GM21390 (cell line): ENCODE data around the gene CELSR2.

Experiments
- ATAC-seq: cut with Tn5 transposase; IDR thresholded peaks from one replicate; pipeline ENCODE4 v1.9.1; 2021; ENCODE audit not compliant: unreplicated experiment

Gene CELSR2

GRCh38 chr1:109251277-109252166 lies 2.2 kb downstream of the CELSR2 start:
- no peak for ATAC-seq

- no peak for ATAC-seq
Observed at GRCh38 chr1:109252167-109252892, 3.0 kb downstream of the CELSR2 start.

DNA sequence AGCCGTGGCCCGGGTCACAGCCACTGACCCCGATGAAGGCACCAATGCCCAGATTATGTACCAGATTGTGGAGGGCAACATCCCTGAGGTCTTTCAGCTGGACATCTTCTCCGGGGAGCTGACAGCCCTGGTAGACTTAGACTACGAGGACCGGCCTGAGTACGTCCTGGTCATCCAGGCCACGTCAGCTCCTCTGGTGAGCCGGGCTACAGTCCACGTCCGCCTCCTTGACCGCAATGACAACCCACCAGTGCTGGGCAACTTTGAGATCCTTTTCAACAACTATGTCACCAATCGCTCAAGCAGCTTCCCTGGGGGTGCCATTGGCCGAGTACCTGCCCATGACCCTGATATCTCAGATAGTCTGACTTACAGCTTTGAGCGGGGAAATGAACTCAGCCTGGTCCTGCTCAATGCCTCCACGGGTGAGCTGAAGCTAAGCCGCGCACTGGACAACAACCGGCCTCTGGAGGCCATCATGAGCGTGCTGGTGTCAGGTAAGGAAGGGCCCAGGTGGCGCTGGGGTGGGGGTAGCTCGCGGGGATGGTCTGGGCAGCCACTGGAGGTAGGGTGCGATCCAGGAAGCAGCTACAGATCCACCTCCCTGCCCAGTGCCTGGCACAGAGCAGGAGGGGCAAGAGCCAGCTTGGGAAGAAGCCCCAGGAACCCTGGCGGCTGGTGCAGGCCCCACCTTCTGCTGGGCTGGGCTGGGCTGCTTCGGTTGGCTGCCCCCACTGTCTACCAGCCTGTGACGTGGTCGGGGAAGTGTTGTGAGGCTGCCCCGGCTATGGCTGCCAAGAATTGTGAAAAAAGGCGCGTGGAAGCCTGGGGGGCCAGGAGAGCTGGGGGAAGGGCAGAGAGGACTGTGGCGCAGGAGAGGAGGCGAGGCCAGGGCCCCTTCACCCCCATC lies 3.8 kb downstream of the CELSR2 start:
- ATAC-seq: no peak

DNA sequence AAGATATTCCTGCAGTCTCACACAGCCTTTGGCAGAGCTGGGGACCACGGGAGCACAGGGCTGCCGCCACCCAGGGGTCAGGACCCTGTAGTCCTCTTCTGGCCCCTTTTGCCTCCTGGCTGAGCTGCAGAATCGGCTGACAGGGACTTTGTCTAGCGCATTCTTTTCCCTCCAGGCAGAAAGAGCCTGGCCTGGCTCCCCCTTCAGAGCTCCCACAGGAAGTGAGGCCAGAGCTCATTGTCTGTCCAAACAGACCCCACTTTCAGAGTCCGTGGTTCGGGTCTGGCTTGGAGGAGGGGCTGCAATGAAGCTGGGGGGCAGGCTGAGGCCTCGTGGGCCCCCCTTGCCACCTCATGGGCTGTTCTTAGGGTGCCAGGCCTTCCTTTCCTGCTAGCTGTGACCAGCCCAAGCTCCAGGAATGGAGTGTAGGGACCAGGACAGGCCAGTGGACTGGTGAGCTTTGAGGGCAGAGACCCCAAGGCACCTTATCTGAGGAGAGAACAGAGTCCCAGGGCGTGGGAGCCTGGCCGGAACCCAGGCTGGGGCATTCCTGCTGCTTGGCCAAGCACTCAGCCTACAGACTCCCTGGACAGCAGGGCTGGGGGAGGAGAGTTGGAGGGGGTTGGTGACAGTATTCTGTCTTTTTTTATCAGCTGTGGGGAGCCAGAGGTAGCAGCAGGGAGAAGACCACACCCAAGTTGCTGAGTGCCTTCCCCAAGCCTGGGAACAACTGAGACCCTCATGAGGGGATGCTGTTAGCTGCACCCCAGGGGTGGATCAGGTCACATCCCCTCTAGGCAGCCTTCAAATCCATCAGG lies 4.7 kb downstream of the CELSR2 start:
- ATAC-seq: no peak

DNA sequence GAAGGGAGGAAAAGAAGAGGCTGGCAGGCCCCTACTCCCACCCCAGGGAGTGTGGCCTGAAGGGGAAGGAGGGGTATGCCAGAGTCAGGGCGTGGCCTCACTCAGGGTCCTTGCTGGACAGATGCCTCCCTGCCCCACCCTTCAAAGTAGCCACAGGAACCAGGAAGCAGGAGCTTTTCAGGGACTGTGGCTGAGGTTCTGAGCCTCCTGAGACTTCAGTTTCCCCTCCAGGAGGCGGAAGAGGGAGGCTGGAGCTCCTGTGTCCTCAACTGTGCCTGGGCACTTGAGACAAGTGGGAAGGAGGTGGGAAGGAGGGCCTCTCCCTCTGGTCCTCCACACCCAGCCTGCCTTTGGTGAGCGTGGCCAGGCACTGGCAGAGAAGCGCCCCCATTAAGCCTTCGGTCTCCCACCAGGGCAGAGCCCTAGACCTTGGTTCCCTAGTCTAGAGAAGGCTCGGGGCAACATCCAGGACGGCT lies 5.3 kb downstream of the CELSR2 start:
- ATAC-seq: no peak

GRCh38 chr1:109255097-109255651 lies 5.8 kb downstream of the CELSR2 start:
- ATAC-seq: no peak

GRCh38 chr1:109255678-109256077 lies 6.3 kb downstream of the CELSR2 start:
- ATAC-seq: no peak

DNA sequence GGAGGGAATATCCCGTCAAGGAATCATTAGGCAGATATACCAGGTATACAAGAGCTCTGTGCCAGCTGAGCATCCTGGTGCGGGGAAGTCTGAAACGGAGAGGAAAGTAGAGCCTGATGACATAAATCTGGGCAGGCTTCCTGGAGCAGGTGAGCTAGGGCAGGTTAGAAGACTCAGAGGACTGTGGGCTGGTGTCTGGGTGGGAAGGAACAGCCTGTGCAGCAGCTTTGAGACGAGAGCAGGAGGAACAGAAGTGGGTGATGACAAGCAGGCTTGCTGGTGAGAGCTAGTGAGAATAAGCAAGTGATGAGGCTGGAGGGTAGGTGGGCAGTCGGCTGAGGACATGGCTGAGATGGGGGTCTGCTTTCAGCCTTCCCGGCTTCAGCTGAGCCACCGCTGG lies 6.7 kb downstream of the CELSR2 start:
- no peak for ATAC-seq

DNA sequence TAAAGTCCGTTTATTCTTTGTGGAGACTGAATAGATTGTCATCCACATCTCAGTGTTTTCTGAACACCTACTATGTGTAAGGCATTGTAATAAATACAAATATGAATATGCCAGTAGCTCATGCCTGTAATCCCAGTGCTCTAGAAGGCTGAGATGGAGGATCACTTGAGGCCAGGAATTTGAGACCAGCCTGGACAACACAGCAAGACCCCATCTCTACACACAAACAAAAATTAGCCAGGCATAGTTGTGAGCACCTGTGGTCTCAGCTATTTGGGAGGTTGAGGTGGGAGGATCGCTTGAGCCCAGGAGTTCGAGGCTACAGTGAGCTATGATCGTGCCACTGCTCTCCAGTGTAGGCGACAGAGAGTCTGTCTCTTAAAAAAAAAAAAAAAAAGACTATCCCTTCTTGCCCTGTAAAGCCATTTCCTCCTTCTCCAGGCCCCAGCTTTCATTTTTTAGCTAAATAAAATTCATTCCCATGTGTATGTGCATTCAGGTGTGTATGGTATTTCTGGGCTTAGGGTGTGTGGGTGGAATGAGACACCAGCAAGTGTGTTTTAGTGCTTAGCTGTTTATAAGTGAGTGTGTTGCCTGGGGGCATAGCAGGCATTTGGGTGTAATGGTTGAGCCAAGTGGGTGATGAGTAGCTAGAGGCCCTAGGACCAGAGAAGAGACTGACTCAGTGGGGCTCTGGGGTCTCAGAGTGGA lies 7.8 kb downstream of the CELSR2 start:
- ATAC-seq: no peak

GRCh38 chr1:109257682-109258421 lies 8.5 kb downstream of the CELSR2 start:
- no peak for ATAC-seq

- no peak for ATAC-seq
Observed at GRCh38 chr1:109258481-109259466, 9.4 kb downstream of the CELSR2 start.

GRCh38 chr1:109259674-109260557 lies 10.6 kb downstream of the CELSR2 start:
- no peak for ATAC-seq

GRCh38 chr1:109261006-109261405 lies 11.7 kb downstream of the CELSR2 start:
- ATAC-seq: no peak

DNA sequence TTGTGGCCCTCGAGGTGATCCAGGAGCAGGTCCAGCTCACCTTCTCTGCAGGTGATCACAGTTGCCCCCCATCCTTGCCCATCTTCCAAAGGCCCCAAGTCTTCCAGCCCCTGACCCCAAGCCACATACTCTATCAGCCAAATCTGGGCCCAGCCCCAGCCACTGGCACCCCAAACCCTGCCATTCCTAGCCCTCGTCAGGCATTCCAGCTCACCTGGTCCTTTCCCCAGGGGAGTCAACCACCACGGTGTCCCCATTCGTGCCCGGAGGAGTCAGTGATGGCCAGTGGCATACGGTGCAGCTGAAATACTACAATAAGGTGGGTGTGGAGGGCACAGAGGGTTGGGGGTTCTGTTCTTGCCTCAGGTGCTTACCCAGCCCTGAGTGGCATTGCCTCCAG lies 12.2 kb downstream of the CELSR2 start:
- no peak for ATAC-seq

GRCh38 chr1:109262231-109263055 lies 13.1 kb downstream of the CELSR2 start:
- ATAC-seq: no peak

DNA sequence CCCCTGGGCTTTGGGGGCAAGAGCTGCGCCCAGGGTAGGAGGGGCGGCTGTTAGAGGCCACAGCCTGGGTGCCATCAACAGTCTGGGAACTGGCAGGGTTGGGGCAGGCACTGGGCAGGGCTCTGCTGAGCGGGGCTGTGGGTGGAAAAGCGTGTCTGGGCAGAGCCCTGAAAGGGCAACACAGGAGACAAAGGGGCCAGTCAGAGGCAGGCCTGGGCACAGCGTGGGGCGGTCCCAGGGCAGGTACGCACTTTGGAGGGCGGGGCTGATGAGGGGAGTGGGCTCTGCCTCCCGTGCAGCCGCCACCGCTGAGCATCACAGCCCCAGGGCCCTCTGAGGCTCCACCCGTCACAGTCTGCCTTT lies 13.9 kb downstream of the CELSR2 start:
- peak; percentile 4 for ATAC-seq
